NCI-H526 (cell line): ENCODE data around the gene CENPO.
A peak's percentile ranks its signal among the peaks of the same experiment; 100 is the strongest.
"Not testable (repeated sequence)": the region's sequence is repeated elsewhere in the genome, so short reads cannot be mapped to it uniquely, and the experiment has no call there.

Experiments
- DNase-seq, 2 experiments: peaks; one replicate each; lab custom pipeline; 2025; lab: John Stamatoyannopoulos, UW

CENPO gene

DNA sequence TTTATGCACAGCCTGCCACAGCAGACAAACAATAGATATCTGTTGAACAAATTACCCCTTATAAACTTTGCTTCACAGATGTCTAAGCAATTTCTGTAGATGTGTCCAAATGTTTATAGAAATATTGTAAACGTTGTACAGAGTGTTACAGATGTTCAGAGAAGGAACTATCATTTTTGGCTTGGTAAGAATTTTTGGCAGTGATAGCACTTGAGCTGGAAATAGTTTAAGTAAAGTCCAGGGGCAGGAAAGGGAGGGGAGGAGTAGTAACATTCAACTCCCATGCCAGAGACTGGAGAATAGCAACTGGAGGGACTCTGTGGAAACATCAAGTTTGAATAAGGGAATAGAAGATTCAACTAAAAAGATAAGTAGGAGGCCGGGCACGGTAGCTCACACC is 4.4 kb upstream of the CENPO start:
- DNase-seq, result no peak

- no peak for DNase-seq
Measured at GRCh38 chr2:24791452-24791851, 1.8 kb upstream of the CENPO start.

DNA sequence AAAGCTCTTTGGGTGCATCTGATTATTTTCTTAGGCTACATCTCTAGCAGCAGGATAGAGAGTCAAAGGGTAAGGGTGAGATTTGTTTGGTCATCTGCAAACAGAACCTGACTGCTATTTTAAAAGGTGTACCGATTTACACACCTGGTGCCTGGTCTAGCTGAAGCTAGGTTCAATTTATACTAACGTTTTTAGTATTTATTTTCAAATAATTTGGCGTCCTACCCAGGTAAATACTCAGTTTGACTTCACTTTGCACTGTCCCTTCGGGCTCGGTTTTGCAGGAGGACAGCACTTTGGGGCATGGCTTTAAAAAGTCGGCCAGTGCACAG is 717 bp upstream of the CENPO start:
- DNase-seq, result no peak

DNA sequence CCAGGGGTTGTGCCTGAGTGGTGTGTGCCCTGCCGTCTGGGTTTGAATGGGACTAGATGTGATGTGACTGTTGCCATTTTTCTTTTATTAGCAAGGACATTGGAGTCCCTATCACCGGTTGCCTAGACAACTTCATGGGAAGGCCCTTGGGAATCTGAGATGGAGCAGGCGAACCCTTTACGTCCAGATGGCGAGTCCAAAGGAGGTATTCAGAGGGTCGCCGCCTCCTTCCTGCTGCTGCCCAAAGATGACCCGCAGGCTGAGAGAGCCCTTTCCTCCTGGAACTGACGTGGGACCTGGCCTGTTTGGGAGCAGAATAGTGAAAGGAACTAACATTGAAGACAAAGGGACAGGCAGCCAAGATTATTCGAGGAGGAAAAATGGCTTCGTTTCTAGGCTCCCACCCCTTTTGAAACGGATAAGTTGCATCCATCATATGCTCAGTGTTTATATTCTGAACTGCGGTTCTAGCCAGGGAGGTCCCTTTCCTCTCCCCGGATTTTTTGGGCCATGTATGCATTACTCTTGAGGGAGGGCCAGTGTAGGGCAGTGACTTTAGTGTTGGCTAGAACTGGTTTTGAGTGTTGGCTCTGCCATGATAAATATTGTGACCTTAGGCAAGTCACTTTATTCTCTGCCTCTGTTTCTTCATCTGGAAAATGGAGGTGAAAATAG is 673 bp downstream of the CENPO start:
- peak; percentile 55 to 65 for DNase-seq

- DNase-seq, result no peak
Measured at GRCh38 chr2:24797644-24798043, 4.4 kb downstream of the CENPO start.

DNA sequence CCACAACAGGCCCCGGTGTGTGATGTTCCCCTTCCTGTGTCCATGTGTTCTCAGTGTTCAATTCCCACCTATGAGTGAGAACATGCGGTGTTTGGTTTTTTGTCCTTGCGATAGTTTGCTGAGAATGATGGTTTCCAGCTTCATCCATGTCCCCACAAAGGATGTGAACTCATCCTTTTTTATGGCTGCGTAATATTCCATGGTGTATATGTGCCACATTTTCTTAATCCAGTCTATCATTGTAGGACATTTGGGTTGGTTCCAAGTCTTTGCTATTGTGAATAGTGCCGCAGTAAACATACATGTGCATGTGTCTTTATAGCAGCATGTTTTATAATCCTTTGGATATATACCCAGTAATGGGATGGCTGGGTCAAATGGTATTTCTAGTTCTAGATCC is 7.3 kb downstream of the CENPO start:
- DNase-seq, result not testable (repeated sequence)

- not testable (repeated sequence) for DNase-seq
Measured at GRCh38 chr2:24805811-24806660, 12.8 kb downstream of the CENPO start.

- DNase-seq, result no peak
Measured at GRCh38 chr2:24806661-24807036, 13.4 kb downstream of the CENPO start.

DNA sequence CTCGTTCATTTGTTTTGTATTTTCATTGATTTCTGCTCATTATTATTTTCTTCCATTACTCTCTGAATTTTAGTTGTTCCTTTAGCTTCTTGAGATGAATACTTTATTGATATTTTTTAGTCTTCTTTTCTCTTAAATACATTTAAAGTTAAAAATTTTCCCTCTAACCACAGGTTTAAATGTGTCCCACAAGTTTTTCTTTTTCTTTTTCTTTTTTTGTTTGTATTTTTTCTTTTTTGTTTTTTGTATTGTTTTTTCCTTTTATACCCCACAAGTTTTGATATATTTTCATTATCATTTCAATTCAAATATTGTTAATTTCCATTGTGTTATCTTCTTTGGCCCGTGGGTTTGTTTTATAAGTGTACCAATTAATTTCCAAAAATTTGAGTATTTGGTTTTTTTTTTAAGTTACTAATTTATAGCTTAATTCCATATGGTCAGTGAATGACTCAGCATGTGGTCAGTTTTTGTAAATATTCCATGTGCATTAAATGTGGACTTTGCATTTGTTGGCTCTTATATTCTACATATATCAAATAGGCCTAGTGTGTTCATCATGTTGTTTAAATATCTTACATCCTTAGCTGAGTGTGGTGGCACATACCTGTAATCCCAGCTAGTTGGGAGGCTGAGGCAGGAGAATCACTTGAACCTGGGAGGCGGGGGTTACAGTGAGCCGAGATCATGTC is 16.2 kb downstream of the CENPO start:
- no peak for DNase-seq

DNA sequence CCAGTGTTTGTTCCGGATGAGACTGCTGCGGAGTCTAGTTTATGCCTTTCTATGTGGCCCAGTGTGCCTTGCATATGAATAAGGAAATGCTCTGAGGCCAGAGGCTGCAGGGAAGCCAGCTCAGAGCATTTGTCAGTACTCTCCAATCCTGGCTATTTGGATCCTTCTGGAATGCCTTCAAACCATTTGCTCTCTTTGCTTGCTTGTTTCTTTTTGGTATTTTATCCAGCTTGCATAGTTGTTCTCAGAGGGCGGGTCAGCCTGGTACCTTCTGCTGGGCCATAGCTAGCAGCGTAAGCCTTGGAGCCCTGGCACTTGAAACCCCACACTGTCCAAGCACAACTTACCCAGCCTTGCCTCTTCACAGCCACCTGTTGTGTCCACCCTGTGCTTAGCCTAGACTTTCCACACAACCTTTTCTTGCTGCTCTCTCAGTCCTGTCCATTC is 20.5 kb downstream of the CENPO start:
- DNase-seq, result no peak

GRCh38 chr2:24814516-24814915 is 21.3 kb downstream of the CENPO start:
- DNase-seq, result no peak

DNA sequence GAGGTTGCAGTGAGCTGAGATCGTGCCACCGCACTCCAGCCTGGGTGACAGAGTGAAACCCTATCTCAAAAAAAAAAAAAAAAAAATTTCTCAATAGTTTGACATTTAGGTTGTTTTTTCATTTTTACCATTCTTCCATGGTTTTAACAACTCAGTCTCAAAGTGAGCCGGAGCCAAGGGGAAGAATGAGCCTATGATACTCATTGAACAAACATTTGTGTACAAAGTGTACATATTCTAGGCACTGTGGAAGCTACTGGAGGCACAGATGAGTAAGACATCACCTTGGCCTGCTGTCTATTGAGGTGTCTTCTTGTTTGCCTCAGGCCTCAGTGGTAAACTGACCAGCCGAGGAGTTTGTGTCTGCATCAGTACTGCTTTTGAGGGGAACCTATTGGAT is 21.9 kb downstream of the CENPO start:
- no peak for DNase-seq

DNA sequence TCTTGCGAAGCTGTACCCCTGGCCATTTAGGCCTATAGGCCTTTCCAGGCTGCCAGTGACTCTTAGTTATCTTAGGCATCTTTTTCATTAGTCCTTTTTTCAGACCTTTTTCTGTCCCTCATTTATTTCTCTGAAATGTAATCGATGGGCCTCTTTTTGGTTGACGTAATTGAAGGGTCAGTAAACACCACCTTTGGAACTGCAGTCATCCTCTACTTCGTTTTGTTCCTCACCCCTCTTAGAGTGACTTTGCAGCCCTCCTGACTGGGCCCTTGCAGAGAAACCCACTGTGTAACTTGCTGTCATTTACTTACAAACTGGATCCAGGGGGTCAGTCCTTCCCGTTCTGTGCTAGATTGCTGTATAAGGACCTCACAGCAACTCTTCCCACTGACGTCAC is 23.2 kb downstream of the CENPO start:
- no peak for DNase-seq

DNA sequence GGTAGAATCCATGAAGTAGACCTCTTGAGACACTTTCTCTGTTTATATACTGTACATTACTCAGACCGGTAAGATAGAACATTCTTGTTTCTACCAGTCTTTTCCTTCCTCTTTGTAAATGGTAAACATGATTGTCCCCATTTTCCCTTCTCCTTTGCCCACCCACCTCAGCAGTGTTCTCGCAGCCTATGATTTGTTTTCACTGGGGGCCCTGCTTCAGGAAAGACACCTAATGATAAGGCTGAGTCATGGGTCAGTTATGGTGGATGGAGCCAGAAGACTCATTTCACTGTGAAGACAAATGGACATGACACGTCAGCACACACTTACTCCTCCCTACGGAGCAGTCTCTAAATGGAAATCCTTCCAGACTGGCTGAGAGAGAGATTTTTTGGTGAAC is 23.7 kb downstream of the CENPO start:
- DNase-seq, result no peak

- no peak for DNase-seq
Measured at GRCh38 chr2:24818721-24819167, 25.5 kb downstream of the CENPO start.

GRCh38 chr2:24819442-24820174 is 26.4 kb downstream of the CENPO start:
- no peak for DNase-seq

- DNase-seq, result no peak
Measured at GRCh38 chr2:24820175-24820513, 26.9 kb downstream of the CENPO start.

- DNase-seq, result peak in 1 of 2 experiments; percentile 10
Measured at GRCh38 chr2:24820598-24821432, 27.6 kb downstream of the CENPO start.

DNA sequence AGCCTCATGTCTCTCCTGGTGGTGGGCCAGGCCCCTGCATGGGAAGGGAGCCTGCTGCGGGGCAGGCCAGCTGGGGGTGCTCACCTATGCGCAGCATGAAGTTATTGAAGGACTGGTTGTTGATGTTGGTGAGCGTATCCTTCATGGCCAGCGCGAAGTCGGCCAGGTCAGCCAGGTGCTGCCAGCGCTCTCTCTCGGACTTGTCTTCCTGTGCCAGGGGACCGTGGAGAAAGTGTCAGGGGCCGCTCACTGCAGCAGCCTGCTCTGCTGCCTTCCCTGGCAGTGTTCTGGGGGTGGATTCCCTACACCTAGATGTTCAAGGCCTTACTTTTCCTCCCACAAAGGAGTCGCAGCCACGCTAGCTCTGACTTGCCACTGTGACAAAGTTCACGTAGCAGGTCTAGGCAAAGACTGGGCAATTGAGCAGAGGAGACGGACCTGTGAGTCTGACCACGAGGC is 28.2 kb downstream of the CENPO start:
- no peak for DNase-seq

- no peak for DNase-seq
Measured at GRCh38 chr2:24822049-24822706, 29.0 kb downstream of the CENPO start.

DNA sequence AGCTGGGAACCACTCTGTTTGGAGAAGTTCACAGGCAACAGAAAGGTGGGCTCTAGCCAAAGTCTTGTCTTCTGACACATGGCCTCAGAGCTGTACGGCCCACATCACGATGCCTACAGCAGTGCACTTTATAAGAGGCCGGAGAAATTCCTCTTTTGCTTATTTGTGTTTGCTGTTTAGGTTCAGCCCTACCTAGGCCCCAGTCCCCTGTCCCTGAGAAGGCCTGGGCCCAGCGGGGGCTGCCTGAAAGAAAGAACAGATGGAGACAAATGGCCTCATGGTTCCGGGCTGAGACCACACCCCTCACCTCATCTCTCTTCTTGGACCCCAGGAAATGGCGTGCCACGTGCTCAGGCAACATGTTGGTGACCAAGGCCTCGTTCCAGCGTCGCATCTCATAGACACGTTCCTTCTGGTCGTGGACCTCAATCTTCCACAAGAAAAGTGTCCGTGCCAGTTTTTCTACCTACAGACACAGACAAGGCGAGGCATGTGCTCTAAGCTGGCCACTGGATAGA is 30.9 kb downstream of the CENPO start:
- no peak for DNase-seq
